ENCODE measurements around the gene CORIN. TPM values are rescaled to one million over a fixed set of nuclear protein-coding genes. Genes with fewer than 3 reads are reported as not detected.

Gene CORIN
- polyA plus RNA-seq, 1 donor (not counting 4 experiments of a cell fraction or from before 2014, with no cell fraction given): 0.14 TPM

- DNase-seq (ENCODE audit: low read depth, low spot score) (no peak), FAIRE-seq (no peak)
- H3K27ac ChIP-seq (ENCODE audit: control insufficient read depth, insufficient read depth, low read length): no peak overlapping the region
- dilution Hi-C loops (cut with MboI; ENCODE audit: extremely low pct_ligation_motif_present, low sequenced_read_pairs): no loop called here
- H3K4me2 ChIP-seq (ENCODE audit: control insufficient read depth, extremely low read depth, insufficient read depth, low read depth, low read length): no peak overlapping the region
- no peaks in the 10 kb centered on the region for H3K27me3 ChIP-seq (ENCODE audit: control insufficient read depth, extremely low read depth, insufficient read depth, low read length)
- peaks cover 12 to 18% of the 10 kb centered on the region in 2 experiments for H3K36me3 ChIP-seq (ENCODE audit: control insufficient read depth in 2 of 2, extremely low read depth in 1 of 2, insufficient read depth in 2 of 2, low read length in 2 of 2)
- no peaks in the 10 kb centered on the region for H3K79me2 ChIP-seq (ENCODE audit: control insufficient read depth, insufficient read depth, low read length)
- H3K9me3 ChIP-seq (ENCODE audit: control insufficient read depth, low read depth, low read length): no peaks in the 10 kb centered on the region
- no peaks in the 10 kb centered on the region for H4K20me1 ChIP-seq (ENCODE audit: control insufficient read depth, extremely low read depth, insufficient read depth, low read length)
- no peaks in the 10 kb centered on the region for H3K9me1 ChIP-seq (ENCODE audit: control insufficient read depth, extremely low read depth, insufficient read depth, low read length)
- H2AFZ ChIP-seq (ENCODE audit: control insufficient read depth, low read length): no peak overlapping the region
- H3K4me1 ChIP-seq (ENCODE audit: control insufficient read depth, extremely low read depth, insufficient read depth, low read length): no peaks in the 10 kb centered on the region
- H3K4me3 ChIP-seq (ENCODE audit: control insufficient read depth in 2 of 3, extremely low read depth in 1 of 3, insufficient read depth in 2 of 3, low read depth in 1 of 3, low read length in 3 of 3): no peak overlapping the region
- H3K9ac ChIP-seq (ENCODE audit: control insufficient read depth, extremely low read depth, insufficient read depth, low read length): no peak overlapping the region
- TF ChIP-seq, protein P1, sequence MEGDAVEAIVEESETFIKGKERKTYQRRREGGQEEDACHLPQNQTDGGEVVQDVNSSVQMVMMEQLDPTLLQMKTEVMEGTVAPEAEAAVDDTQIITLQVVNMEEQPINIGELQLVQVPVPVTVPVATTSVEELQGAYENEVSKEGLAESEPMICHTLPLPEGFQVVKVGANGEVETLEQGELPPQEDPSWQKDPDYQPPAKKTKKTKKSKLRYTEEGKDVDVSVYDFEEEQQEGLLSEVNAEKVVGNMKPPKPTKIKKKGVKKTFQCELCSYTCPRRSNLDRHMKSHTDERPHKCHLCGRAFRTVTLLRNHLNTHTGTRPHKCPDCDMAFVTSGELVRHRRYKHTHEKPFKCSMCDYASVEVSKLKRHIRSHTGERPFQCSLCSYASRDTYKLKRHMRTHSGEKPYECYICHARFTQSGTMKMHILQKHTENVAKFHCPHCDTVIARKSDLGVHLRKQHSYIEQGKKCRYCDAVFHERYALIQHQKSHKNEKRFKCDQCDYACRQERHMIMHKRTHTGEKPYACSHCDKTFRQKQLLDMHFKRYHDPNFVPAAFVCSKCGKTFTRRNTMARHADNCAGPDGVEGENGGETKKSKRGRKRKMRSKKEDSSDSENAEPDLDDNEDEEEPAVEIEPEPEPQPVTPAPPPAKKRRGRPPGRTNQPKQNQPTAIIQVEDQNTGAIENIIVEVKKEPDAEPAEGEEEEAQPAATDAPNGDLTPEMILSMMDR (optimal IDR thresholded peaks at IDR 0.05 in 1 of 3, IDR thresholded peaks at IDR 0.05 in 1 of 3, conservative IDR thresholded peaks at IDR 0.05 in 1 of 3; ENCODE audit: extremely low read depth in 1 of 3, insufficient read depth in 2 of 3, low read length in 3 of 3): no peak
- no peak for TF ChIP-seq EZH2 (IDR thresholded peaks at IDR 0.05; ENCODE audit: low read length)
These were observed 38.4 kb upstream of the CORIN start for GRCh38 chr4:47876310-47876709.

DNA sequence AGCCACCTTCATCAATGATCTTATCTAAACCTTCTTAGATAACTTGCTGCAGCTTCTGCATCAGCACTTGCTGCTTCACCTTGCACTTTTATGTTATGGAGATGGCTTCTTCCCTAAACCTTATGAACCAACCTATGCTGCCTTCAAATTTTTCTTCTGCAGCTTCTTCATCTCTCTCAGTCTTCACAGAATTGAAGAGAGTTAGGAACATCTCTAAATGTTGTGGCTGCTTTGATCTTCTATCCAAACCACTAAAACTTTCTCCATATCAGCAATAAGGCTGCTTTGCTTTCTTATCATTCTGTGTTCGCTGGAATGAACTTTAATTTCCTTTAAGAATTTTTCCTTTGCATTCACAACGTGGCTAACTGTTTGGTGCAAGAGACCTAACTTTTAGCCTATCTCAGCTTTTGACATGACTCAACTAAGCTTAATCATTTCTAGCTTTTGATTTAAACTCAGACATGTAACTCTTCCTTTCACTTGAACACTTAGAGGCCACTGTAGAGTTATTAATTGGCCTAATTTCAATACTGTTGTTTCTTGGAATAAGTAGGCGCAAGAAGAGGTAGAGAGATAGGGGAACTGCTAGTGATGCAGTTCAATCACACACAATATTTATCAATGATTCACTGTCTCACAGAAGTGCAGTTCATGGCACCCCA lies 36.1 kb upstream of the CORIN start:
- DNase-seq (ENCODE audit: low read depth, low spot score) (no peak), FAIRE-seq (no peak)
- H3K4me1 ChIP-seq (ENCODE audit: control insufficient read depth, extremely low read depth, insufficient read depth, low read length): no peaks in the 10 kb centered on the region
- no peak overlapping the region for H3K4me2 ChIP-seq (ENCODE audit: control insufficient read depth, extremely low read depth, insufficient read depth, low read depth, low read length)
- H3K9me3 ChIP-seq (ENCODE audit: control insufficient read depth, low read depth, low read length): no peaks in the 10 kb centered on the region
- no peak for TF ChIP-seq EZH2 (IDR thresholded peaks at IDR 0.05; ENCODE audit: low read length)
- TF ChIP-seq, protein P1 (optimal IDR thresholded peaks at IDR 0.05 in 1 of 3, IDR thresholded peaks at IDR 0.05 in 1 of 3, conservative IDR thresholded peaks at IDR 0.05 in 1 of 3; ENCODE audit: extremely low read depth in 1 of 3, insufficient read depth in 2 of 3, low read length in 3 of 3): no peak
- no peaks in the 10 kb centered on the region for H3K79me2 ChIP-seq (ENCODE audit: control insufficient read depth, insufficient read depth, low read length)
- no peak overlapping the region for H2AFZ ChIP-seq (ENCODE audit: control insufficient read depth, low read length)
- no peaks in the 10 kb centered on the region for H3K27me3 ChIP-seq (ENCODE audit: control insufficient read depth, extremely low read depth, insufficient read depth, low read length)
- no peak overlapping the region for H3K27ac ChIP-seq (ENCODE audit: control insufficient read depth, insufficient read depth, low read length)
- dilution Hi-C loops (cut with MboI; ENCODE audit: extremely low pct_ligation_motif_present, low sequenced_read_pairs): no loop called here
- no peaks in the 10 kb centered on the region for H4K20me1 ChIP-seq (ENCODE audit: control insufficient read depth, extremely low read depth, insufficient read depth, low read length)
- H3K4me3 ChIP-seq (ENCODE audit: control insufficient read depth in 2 of 3, extremely low read depth in 1 of 3, insufficient read depth in 2 of 3, low read depth in 1 of 3, low read length in 3 of 3): no peak overlapping the region
- H3K9me1 ChIP-seq (ENCODE audit: control insufficient read depth, extremely low read depth, insufficient read depth, low read length): no peaks in the 10 kb centered on the region
- peaks cover 12 to 16% of the 10 kb centered on the region in 2 experiments for H3K36me3 ChIP-seq (ENCODE audit: control insufficient read depth in 2 of 2, extremely low read depth in 1 of 2, insufficient read depth in 2 of 2, low read length in 2 of 2)
- H3K9ac ChIP-seq (ENCODE audit: control insufficient read depth, extremely low read depth, insufficient read depth, low read length): no peak overlapping the region

Data from keratinocyte (primary cell).